Mesothelial cell of epicardium (in vitro differentiated cells): Measurements from ENCODE around the gene KLF16. TPM values are rescaled to one million over a fixed set of nuclear protein-coding genes. Genes with fewer than 3 reads are reported as not detected.

Experiments used
- DNase-seq, 2 experiments: peaks; one replicate each; pipeline ENCODE4 v3.0.0; 2021; ENCODE audit warnings: low spot score in 2 of 2; ENCODE audit not compliant: unreplicated experiment in 2 of 2
- H3K27ac Mint-ChIP-seq: 2 replicates; pipeline ENCODE4 v1.8.0; 2021; ENCODE audit warnings: mixed read lengths
- H3K27me3 Mint-ChIP-seq: 2 replicates; pipeline ENCODE4 v1.8.0; 2021; ENCODE audit warnings: low read depth, mixed read lengths
- H3K36me3 Mint-ChIP-seq: 2 replicates; pipeline ENCODE4 v1.8.0; 2021; ENCODE audit warnings: mixed read lengths
- H3K4me1 Mint-ChIP-seq: 2 replicates; pipeline ENCODE4 v1.8.0; 2021; ENCODE audit warnings: mixed read lengths
- H3K4me3 Mint-ChIP-seq: 2 replicates; pipeline ENCODE4 v1.8.0; 2021; ENCODE audit warnings: mild to moderate bottlenecking, moderate library complexity, mixed read lengths
- H3K9me3 Mint-ChIP-seq: 2 replicates; pipeline ENCODE4 v1.8.0; 2021; ENCODE audit warnings: mixed read lengths
- total RNA-seq: library from RNA; stranded (reverse); gene quantifications from 3 replicates; pipeline ENCODE4 v1.2.1, GENCODE V29; 2021
- TF ChIP-seq, protein P1 (sequence below): fragments of 200-600 bp; sonication (generic); IDR thresholded peaks from one replicate; pipeline ENCODE4 v1.5.0; 2021; ENCODE audit warnings: antibody characterized with exemption; ENCODE audit not compliant: unreplicated experiment

Gene KLF16
- total RNA-seq, 1 donor from 2014 or later, result 23.5 TPM

DNA sequence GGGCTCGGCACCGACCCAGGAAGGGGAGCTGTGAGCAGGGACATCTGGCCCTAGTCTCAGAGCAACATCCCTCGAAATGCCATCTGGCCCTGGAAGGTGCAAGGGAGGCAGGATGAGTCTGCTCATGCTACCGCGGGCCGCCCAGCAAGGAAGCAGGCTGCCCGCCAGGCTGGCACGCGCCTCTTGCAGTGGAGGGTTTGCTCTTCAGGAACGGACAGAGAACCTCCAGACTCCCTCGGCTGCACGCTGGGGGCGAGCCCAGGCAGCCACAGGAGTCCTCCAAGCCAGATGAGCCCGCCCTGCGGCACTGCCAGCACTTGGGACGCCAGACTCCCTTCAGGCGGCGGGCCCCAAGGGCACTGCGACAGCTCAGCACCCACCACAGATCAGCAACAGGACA is 41.2 kb downstream of the KLF16 start:
- no peaks in the 10 kb centered on the region for H3K27me3 Mint-ChIP-seq
- no peaks in the 10 kb centered on the region for H3K9me3 Mint-ChIP-seq
- H3K36me3 Mint-ChIP-seq, result peaks cover 14% of the 10 kb centered on the region
- DNase-seq, result no peak
- no peak overlapping the region for H3K27ac Mint-ChIP-seq
- TF ChIP-seq, protein P1, sequence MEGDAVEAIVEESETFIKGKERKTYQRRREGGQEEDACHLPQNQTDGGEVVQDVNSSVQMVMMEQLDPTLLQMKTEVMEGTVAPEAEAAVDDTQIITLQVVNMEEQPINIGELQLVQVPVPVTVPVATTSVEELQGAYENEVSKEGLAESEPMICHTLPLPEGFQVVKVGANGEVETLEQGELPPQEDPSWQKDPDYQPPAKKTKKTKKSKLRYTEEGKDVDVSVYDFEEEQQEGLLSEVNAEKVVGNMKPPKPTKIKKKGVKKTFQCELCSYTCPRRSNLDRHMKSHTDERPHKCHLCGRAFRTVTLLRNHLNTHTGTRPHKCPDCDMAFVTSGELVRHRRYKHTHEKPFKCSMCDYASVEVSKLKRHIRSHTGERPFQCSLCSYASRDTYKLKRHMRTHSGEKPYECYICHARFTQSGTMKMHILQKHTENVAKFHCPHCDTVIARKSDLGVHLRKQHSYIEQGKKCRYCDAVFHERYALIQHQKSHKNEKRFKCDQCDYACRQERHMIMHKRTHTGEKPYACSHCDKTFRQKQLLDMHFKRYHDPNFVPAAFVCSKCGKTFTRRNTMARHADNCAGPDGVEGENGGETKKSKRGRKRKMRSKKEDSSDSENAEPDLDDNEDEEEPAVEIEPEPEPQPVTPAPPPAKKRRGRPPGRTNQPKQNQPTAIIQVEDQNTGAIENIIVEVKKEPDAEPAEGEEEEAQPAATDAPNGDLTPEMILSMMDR, result no peak
- no peak overlapping the region for H3K4me3 Mint-ChIP-seq
- H3K4me1 Mint-ChIP-seq, result peaks cover 1% of the 10 kb centered on the region

DNA sequence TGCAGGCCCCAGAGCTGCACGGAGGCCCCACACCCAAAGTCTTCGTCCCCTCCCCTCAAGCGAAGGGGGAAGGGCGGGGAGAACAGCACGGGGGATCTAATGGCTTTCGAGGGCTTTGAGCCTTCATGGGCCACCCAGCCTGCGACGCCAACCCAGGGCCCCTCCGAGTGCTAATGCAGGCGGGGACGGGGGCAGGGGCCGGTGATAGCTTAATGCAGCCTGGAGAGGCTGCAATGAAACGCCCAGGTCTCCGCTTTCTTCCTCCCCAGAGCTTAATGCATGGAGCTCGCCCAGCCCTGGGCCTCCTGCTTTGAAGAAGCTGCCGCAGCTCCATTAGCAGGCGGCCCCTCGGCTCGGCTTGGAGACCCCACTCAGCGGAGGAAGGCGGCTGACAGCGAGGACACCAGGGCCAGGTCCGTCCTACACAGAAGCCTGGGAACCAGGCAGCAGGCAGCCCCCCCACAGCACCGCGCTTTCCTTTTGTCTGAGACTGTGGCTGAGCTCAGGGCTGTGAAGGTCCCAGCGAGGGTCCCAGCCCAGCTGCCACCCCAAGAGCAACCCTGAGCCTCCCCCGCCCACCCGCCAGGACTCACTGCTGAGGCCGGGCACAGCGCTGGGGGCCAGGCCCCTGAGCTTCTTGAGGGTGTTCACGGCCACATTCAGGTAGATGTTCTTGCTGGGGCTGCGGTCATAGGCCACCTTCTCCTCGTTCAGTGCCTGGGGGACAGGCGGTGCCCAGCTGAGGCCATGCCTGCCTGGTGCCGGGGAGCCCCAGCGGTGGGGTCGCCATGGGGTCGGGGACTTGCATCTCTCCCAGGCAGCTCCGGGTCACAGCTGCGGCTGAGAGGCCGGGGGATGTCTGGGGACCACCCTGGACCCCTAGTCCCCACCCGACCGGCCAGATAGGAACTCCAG is 43.8 kb downstream of the KLF16 start:
- H3K27ac Mint-ChIP-seq, result no peak overlapping the region

DNA sequence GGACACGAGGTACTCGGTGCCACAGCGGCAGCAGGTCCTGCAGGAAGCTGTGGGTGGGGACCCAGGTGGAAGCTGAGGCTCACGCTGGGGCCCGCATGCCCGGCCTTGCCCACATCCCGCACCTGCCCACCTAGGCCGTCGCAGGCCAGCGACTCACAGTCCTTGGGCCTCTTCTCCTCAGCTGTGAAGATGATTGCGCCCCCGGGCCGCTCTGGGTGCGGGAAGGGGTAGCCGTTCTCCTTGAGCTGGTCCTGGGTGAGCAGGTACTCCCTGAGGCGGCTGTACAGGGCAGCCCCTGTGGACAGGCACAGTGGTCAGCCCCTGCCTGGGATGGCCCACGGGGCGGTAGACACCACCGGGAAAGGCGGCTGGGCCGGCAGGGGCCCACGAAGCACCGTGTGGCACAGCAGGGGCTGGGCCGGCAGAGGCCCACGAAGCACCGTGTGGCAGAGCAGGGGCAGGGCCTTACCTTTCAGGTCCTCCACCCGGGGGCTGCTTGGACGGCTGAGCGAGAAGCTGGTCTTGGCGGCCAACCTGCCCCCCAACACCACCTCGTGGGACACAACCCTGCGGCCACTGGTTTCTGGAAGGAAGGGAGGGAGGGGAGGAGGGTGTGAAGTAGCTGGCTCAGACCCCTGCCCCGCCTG is 44.7 kb downstream of the KLF16 start:
- Mint-ChIP-seq H3K27me3 (no peaks in the 10 kb centered on the region), H3K4me3 (no peak overlapping the region), H3K4me1 (no peaks in the 10 kb centered on the region), H3K36me3 (peaks cover 7% of the 10 kb centered on the region), H3K9me3 (no peaks in the 10 kb centered on the region), H3K27ac (no peak overlapping the region)
- DNase-seq, result no peak
- TF ChIP-seq, protein P1, result no peak

More for the DNA sequence above, 43.8 kb downstream of the KLF16 start:
- Mint-ChIP-seq H3K4me1 (no peaks in the 10 kb centered on the region), H3K36me3 (peaks cover 10% of the 10 kb centered on the region), H3K4me3 (no peak overlapping the region), H3K9me3 (no peaks in the 10 kb centered on the region), H3K27me3 (no peaks in the 10 kb centered on the region)
- TF ChIP-seq, protein P1, result no peak
- no peak for DNase-seq

DNA sequence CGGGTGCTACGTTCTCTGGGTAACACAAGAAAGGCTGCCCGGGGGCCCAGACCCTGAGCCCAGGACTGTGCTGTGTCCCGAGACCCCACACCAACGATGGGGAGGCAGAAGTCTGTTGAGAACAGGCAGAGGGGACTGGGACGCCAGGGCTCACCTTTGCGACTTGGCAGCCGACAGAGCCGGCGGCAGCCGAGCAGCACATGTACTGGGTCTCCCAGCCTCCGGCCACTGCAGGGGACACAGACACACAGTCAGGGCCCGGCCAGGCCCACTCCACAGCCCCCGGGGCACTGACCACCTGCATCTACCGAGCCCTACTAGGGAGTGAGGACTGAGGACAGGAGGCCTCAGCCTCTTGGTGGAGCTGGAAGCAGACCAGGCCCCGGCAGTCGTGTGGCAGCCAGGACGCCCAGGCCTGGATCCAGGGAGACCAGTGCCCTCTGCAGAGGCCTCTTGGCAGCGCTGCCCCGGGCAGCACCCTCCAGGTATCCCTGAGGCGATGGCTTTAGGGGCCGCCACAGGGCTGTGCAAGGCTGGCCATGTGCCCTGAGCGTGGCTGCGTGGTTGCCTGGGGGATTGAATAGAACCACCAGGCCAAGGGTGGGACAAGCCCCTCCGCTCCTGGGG is 45.7 kb downstream of the KLF16 start:
- no peak overlapping the region for H3K27ac Mint-ChIP-seq

More for the DNA sequence above, 45.7 kb downstream of the KLF16 start:
- no peak overlapping the region for H3K4me3 Mint-ChIP-seq
- no peak for DNase-seq
- peaks cover 7% of the 10 kb centered on the region for H3K36me3 Mint-ChIP-seq
- no peaks in the 10 kb centered on the region for H3K9me3 Mint-ChIP-seq
- TF ChIP-seq, protein P1, result no peak
- H3K4me1 Mint-ChIP-seq, result peaks cover 5% of the 10 kb centered on the region
- H3K27me3 Mint-ChIP-seq, result no peaks in the 10 kb centered on the region
